ENCODE measurements around the gene GH2.
"Not testable (repeated sequence)": the region's sequence is repeated elsewhere in the genome, so short reads cannot be mapped to it uniquely, and the experiment has no call there.

DNA sequence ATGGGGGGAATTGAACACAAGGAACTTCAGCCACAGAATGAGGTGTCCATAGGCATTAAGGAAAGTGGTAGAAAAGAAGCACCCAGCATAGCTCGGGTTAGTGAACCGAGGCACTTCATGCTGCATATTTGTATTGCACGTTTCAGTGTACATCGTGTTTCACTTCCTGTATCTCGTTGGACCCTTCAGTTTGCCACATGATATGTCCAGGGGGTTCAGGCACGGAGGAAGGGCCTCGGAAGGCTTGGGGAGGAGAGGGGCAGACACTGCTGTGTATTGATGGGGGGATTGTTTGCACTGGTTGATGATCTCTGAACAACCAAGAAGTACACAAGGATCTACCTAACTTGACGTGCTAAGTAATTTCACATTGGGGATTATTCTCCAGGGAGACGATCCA, 40.7 kb upstream of the GH2 start:
- TF ChIP-seq POLR2A (IDR thresholded peaks at IDR 0.05; ENCODE audit: low read depth, low read length); POLR2AphosphoS5 (IDR thresholded peaks at IDR 0.05; ENCODE audit: insufficient read depth, low read depth, low read length); EZH2 (IDR thresholded peaks at IDR 0.05; ENCODE audit: borderline replicate concordance, low read depth, low read length, severe bottlenecking); MYC (IDR thresholded peaks at IDR 0.05; ENCODE audit: low read depth, low read length); JUN (IDR thresholded peaks at IDR 0.05; ENCODE audit: borderline replicate concordance, insufficient read depth, insufficient read length, low read depth); GATA2 (IDR thresholded peaks at IDR 0.05; ENCODE audit: insufficient read depth, insufficient read length, low read depth, low read length): not testable (repeated sequence)
- TF ChIP-seq, protein P1, sequence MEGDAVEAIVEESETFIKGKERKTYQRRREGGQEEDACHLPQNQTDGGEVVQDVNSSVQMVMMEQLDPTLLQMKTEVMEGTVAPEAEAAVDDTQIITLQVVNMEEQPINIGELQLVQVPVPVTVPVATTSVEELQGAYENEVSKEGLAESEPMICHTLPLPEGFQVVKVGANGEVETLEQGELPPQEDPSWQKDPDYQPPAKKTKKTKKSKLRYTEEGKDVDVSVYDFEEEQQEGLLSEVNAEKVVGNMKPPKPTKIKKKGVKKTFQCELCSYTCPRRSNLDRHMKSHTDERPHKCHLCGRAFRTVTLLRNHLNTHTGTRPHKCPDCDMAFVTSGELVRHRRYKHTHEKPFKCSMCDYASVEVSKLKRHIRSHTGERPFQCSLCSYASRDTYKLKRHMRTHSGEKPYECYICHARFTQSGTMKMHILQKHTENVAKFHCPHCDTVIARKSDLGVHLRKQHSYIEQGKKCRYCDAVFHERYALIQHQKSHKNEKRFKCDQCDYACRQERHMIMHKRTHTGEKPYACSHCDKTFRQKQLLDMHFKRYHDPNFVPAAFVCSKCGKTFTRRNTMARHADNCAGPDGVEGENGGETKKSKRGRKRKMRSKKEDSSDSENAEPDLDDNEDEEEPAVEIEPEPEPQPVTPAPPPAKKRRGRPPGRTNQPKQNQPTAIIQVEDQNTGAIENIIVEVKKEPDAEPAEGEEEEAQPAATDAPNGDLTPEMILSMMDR (IDR thresholded peaks at IDR 0.05; ENCODE audit: extremely low read depth in 1 of 2, insufficient read depth in 1 of 2, low read depth in 1 of 2, low read length in 2 of 2): not testable (repeated sequence)
- TF ChIP-seq, protein P2, sequence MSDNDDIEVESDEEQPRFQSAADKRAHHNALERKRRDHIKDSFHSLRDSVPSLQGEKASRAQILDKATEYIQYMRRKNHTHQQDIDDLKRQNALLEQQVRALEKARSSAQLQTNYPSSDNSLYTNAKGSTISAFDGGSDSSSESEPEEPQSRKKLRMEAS (IDR thresholded peaks at IDR 0.05; ENCODE audit: insufficient read depth, insufficient read length): not testable (repeated sequence)
